Measurements from ENCODE around the gene DYNC1H1.

- TF ChIP-seq, protein P1, sequence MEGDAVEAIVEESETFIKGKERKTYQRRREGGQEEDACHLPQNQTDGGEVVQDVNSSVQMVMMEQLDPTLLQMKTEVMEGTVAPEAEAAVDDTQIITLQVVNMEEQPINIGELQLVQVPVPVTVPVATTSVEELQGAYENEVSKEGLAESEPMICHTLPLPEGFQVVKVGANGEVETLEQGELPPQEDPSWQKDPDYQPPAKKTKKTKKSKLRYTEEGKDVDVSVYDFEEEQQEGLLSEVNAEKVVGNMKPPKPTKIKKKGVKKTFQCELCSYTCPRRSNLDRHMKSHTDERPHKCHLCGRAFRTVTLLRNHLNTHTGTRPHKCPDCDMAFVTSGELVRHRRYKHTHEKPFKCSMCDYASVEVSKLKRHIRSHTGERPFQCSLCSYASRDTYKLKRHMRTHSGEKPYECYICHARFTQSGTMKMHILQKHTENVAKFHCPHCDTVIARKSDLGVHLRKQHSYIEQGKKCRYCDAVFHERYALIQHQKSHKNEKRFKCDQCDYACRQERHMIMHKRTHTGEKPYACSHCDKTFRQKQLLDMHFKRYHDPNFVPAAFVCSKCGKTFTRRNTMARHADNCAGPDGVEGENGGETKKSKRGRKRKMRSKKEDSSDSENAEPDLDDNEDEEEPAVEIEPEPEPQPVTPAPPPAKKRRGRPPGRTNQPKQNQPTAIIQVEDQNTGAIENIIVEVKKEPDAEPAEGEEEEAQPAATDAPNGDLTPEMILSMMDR (IDR thresholded peaks at IDR 0.05) = no peak
- TF ChIP-seq EZH2 (IDR thresholded peaks at IDR 0.05) (no peak), EZH2phosphoT487 (IDR thresholded peaks at IDR 0.05) (no peak)
Observed at GRCh38 chr14:101925152-101925551, 39.2 kb upstream of the DYNC1H1 start.
